MCF 10A (cell line): ENCODE measurements around the gene PITPNB. TPM values are rescaled to one million over a fixed set of nuclear protein-coding genes. Genes with fewer than 3 reads are reported as not detected.
A peak's percentile ranks its signal among the peaks of the same experiment; 100 is the strongest.

Experiments
- BruUV-seq: library from RNA; stranded (reverse); fragments of 400-500 nt; replicated peaks from 2 replicates; lab custom pipeline; 2021; lab: Mats Ljungman, UMichigan
- CTCF ChIA-PET: fragments of 300-600 bp; sonication (Branson Sonifier 250); formaldehyde crosslinking; extraction: SDS; loops from one replicate; lab custom pipeline; 2021; ENCODE audit warnings: antibody characterized with exemption, inconsistent platforms; lab: Yijun Ruan, JAX
- POLR2A ChIA-PET: fragments of 300-600, 350-650 bp; sonication (Branson Sonifier 250); formaldehyde crosslinking; extraction: SDS; loops from one replicate; lab custom pipeline; 2020; ENCODE audit warnings: antibody characterized with exemption, inconsistent platforms; lab: Yijun Ruan, JAX
- DNase-seq: peaks from one replicate; pipeline ENCODE4 v3.0.0-alpha.2; 2018; ENCODE audit not compliant: unreplicated experiment
- H3K27ac Mint-ChIP-seq: one replicate; pipeline ENCODE4 v1.8.0; 2022; ENCODE audit warnings: mild to moderate bottlenecking, low read depth, mixed read lengths; ENCODE audit not compliant: unreplicated experiment
- H3K27me3 Mint-ChIP-seq: one replicate; pipeline ENCODE4 v1.8.0; 2022; ENCODE audit warnings: mixed read lengths; ENCODE audit not compliant: insufficient read depth, unreplicated experiment
- H3K36me3 Mint-ChIP-seq: one replicate; pipeline ENCODE4 v1.8.0; 2022; ENCODE audit warnings: mild to moderate bottlenecking, moderate library complexity, mixed read lengths; ENCODE audit not compliant: insufficient read depth, unreplicated experiment
- H3K4me1 Mint-ChIP-seq: one replicate; pipeline ENCODE4 v1.8.0; 2022; ENCODE audit warnings: mixed read lengths; ENCODE audit not compliant: insufficient read depth, unreplicated experiment
- H3K4me3 Mint-ChIP-seq: one replicate; pipeline ENCODE4 v1.8.0; 2022; ENCODE audit warnings: mild to moderate bottlenecking, moderate library complexity, mixed read lengths; ENCODE audit not compliant: unreplicated experiment
- H3K9me3 Mint-ChIP-seq: one replicate; pipeline ENCODE4 v1.8.0; 2022; ENCODE audit warnings: mixed read lengths; ENCODE audit not compliant: unreplicated experiment
- CTCF ChIP-seq: fragments of 200-600 bp; IDR thresholded peaks from one replicate; pipeline ENCODE4 v1.8.0; 2022; ENCODE audit warnings: antibody characterized with exemption, mild to moderate bottlenecking; ENCODE audit not compliant: unreplicated experiment
- intact Hi-C: fragments of 100-400 bp; cut with micrococcal nuclease; formaldehyde crosslinking; loops from 2 replicates; pipeline ENCODE4 v1.14.1; 2022
- total RNA-seq: library from RNA; stranded (reverse); gene quantifications from 2 replicates; pipeline ENCODE4 v1.2.3, GENCODE V29; 2022

PITPNB gene
- total RNA-seq, 1 experiment from 2014 or later, result 124 TPM

- POLR2A ChIA-PET, result interaction anchor here (0.6 kb wide), 1 partner anchor 1695 kb away, joined by 4 read pairs; the partner anchor contains the start of gene THOC5
- intact Hi-C loops, result no loop called here
- H3K4me1 Mint-ChIP-seq, result peaks cover 5% of the 10 kb centered on the region
Measured at GRCh38 chr22:27858626-27859025, 60.4 kb downstream of the PITPNB start.

DNA sequence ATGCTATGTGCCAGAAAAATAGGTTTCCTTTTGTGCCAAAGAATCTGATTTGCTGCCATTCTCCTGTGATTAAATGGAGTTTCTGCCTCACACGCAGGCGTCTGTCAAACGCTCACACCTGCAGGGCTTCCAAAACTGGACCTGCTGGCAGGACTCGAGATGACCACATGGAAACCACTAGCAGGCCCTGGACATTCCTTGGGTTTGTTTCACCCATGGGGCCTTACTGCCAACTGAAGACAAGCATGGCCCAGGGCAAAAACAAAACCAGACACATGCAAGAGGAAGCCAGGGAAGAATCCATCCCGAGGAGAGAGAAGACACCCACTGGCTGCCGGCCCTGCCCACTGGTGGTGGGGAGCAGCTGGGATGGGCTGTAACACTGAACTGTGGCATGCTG is 61.6 kb downstream of the PITPNB start:
- intact Hi-C loops, result no loop called here
- no peak for TF ChIP-seq CTCF
- Mint-ChIP-seq H3K4me3 (no peak overlapping the region), H3K9me3 (no peaks in the 10 kb centered on the region), H3K27ac (peak overlapping the region; percentile 3), H3K4me1 (peaks cover 5% of the 10 kb centered on the region), H3K27me3 (no peaks in the 10 kb centered on the region), H3K36me3 (peaks cover 87% of the 10 kb centered on the region)
- ChIA-PET POLR2A (interaction anchor here (1.0 kb wide), 1 partner anchor 10 kb away, joined by 3 read pairs; no protein-coding TSS in a partner anchor), CTCF (no interaction called here)
- BruUV-seq, result no TSS peak
- no peak for DNase-seq

More at GRCh38 chr22:27858626-27859025, 60.4 kb downstream of the PITPNB start:
- Mint-ChIP-seq H3K27me3 (no peaks in the 10 kb centered on the region), H3K9me3 (no peaks in the 10 kb centered on the region), H3K27ac (no peak overlapping the region), H3K4me3 (no peak overlapping the region), H3K36me3 (peaks cover 87% of the 10 kb centered on the region)
- BruUV-seq, result no TSS peak
- no peak for TF ChIP-seq CTCF
- no peak for DNase-seq
- CTCF ChIA-PET, result interaction anchor here (1.1 kb wide), 1 partner anchor 20 kb away, joined by 3 read pairs; no protein-coding TSS in a partner anchor

DNA sequence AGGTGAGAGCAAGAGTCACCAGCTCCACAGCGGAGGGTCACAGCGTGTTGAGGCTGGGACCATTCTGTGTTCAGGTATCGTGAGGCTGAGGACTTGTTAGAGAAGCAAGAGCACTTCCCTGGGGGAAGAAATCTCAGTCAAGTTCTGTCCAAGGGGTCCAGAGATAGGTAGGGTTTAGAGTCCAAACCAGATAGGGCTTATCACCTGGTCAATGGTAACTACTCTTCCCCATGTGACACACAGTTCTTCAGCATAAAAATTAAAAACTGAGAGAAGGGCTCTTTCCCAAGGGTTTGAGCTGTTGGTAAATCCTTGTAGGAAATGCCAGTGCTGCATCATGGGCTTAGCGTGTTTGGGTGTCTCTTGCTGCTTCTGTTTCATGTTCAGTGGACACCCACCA is 62.7 kb downstream of the PITPNB start:
- DNase-seq, result no peak
- TF ChIP-seq CTCF, result no peak
- Mint-ChIP-seq H3K36me3 (peaks cover 87% of the 10 kb centered on the region), H3K27me3 (no peaks in the 10 kb centered on the region), H3K27ac (no peak overlapping the region), H3K4me3 (no peak overlapping the region), H3K4me1 (peaks cover 5% of the 10 kb centered on the region), H3K9me3 (no peaks in the 10 kb centered on the region)
- no TSS peak for BruUV-seq
- intact Hi-C loops, result no loop called here
- CTCF ChIA-PET, result interaction anchor here (0.6 to 1.4 kb wide), 2 partner anchors 103 to 192 kb away, joined by 3 read pairs; no protein-coding TSS in a partner anchor
- POLR2A ChIA-PET, result no interaction called here

GRCh38 chr22:27853424-27853823 is 65.6 kb downstream of the PITPNB start:
- no TSS peak for BruUV-seq
- DNase-seq, result no peak
- intact Hi-C loops, result no loop called here
- no peaks in the 10 kb centered on the region for H3K27me3 Mint-ChIP-seq
- H3K9me3 Mint-ChIP-seq, result no peaks in the 10 kb centered on the region
- peaks cover 93% of the 10 kb centered on the region for H3K36me3 Mint-ChIP-seq
- CTCF ChIA-PET, result interaction anchor here (1.1 to 1.5 kb wide), 3 partner anchors 8 to 26 kb away, joined by 3 to 6 read pairs (median 3); no protein-coding TSS in a partner anchor
- no peaks in the 10 kb centered on the region for H3K4me1 Mint-ChIP-seq
- no peak for TF ChIP-seq CTCF
- no peak overlapping the region for H3K27ac Mint-ChIP-seq
- POLR2A ChIA-PET, result interaction anchor here (2.1 kb wide), 1 partner anchor 9 kb away, joined by 5 read pairs; no protein-coding TSS in a partner anchor
- H3K4me3 Mint-ChIP-seq, result no peak overlapping the region
